ENCODE results near the gene HPCAL4. TPM values are rescaled to one million over a fixed set of nuclear protein-coding genes. Genes with fewer than 3 reads are reported as not detected.

HPCAL4 gene
- total RNA-seq, 6 donors from 2014 or later = under 0.01 to 1.1 (median 0.43) TPM

DNA sequence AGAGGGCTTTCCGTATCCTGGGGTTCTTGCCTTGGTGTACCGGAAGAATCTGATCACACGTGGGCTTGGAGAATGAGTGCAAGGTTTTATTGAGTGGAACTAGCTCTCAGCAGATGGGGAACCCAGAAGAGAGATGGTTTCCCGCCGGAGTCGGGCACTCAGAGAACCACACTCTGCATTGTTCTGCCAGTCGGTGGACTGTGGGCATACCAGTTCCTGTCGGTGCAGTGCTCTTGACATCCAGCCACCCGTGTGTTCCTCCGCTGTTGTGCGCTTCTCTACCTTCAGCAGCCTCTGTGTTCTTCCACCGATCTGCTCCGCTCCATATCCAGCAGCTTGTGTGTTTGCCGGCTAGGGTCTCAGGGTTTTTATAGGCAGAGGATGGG is 36.7 kb upstream of the HPCAL4 start:
- Histone ChIP-seq H3K27me3 (peaks cover 0 to 5% (median 0%) of the 10 kb centered on the region in 4 donors), H3K4me1 (no peaks in the 10 kb centered on the region), H3K36me3 (no peaks in the 10 kb centered on the region), H3K9me3 (no peaks in the 10 kb centered on the region), H3K4me3 (no peak overlapping the region), H3K27ac (no peak overlapping the region)
- no peak for ATAC-seq (ENCODE audit: low FRiP score in 2 of 2)
- DNase-seq = no peak
- WGBS, 2 donors = 51 to 68% methylated on average over 14 of the region's 14 CpGs
- TF ChIP-seq, protein P1, sequence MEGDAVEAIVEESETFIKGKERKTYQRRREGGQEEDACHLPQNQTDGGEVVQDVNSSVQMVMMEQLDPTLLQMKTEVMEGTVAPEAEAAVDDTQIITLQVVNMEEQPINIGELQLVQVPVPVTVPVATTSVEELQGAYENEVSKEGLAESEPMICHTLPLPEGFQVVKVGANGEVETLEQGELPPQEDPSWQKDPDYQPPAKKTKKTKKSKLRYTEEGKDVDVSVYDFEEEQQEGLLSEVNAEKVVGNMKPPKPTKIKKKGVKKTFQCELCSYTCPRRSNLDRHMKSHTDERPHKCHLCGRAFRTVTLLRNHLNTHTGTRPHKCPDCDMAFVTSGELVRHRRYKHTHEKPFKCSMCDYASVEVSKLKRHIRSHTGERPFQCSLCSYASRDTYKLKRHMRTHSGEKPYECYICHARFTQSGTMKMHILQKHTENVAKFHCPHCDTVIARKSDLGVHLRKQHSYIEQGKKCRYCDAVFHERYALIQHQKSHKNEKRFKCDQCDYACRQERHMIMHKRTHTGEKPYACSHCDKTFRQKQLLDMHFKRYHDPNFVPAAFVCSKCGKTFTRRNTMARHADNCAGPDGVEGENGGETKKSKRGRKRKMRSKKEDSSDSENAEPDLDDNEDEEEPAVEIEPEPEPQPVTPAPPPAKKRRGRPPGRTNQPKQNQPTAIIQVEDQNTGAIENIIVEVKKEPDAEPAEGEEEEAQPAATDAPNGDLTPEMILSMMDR (IDR thresholded peaks at IDR 0.05) = no peak
- TF ChIP-seq POLR2A (IDR thresholded peaks at IDR 0.05) (no peak), POLR2AphosphoS5 (IDR thresholded peaks at IDR 0.05) (no peak), EP300 (IDR thresholded peaks at IDR 0.05) (no peak)

DNA sequence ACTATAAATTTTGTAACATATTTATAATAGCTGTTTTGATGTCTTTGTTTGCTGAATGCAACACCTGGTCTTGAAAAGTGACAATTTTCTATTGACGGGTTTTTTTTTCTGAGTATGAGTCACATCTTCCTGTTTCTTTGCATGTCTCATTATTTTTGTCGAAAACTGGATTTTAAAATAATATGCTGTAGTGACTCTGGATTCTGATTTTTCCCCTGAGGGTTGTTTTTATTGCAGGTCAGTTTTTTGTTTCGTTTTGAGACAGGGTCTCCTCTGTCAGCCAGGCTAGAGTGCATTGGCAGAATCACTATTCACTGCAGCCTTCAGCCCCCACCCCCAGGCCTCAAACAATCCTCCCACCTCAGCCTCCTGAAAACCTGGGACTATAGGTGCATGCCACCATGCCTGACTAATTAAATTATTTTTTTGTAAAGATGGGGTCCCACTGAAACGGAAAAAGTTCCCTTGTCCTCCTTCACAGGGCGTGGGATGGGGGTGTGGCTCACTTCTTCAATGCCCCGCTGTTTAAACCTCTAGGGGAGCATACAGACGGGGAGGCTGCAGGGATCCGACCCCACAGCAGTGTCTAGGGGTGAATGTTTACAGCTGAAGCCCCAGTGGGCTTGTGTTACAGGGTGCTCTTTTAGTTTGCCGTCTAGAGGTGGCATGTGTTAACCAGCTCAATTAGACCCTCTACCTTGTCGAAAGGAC is 36.1 kb upstream of the HPCAL4 start:
- TF ChIP-seq EP300 (IDR thresholded peaks at IDR 0.05) (no peak), POLR2A (IDR thresholded peaks at IDR 0.05) (no peak), POLR2AphosphoS5 (IDR thresholded peaks at IDR 0.05) (no peak)
- TF ChIP-seq, protein P1 (IDR thresholded peaks at IDR 0.05) = no peak
- H3K27me3 ChIP-seq = peaks cover 0 to 5% (median 0%) of the 10 kb centered on the region in 4 donors
- H3K4me3 ChIP-seq = no peak overlapping the region
- no peaks in the 10 kb centered on the region for H3K9me3 ChIP-seq
- ATAC-seq (ENCODE audit: low FRiP score in 2 of 2) (no peak), DNase-seq (no peak)
- H3K4me1 ChIP-seq = no peaks in the 10 kb centered on the region
- no peaks in the 10 kb centered on the region for H3K36me3 ChIP-seq
- 45 to 49% methylated on average over 10 of the region's 10 CpGs for WGBS, 2 donors
- no peak overlapping the region for H3K27ac ChIP-seq

DNA sequence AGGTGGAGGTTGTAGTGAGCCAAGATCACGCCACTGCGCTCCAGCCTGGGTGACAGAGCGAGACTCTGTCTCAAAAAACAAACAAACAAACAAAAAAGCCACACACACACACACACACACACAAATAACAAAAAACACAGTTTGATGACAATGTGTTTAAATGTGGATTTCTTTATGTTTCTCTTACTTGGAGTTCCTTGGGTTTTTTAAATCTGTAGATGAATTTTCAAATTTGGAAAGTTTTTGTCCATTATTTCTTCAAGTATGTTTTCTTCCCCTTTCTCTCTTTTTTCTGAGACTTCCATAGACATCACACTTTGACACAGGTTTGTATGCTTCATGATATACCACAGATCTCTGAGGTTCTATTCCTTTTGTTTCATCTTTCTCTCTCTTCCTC is 35.4 kb upstream of the HPCAL4 start:
- H3K27me3 ChIP-seq = peaks cover 0 to 5% (median 0%) of the 10 kb centered on the region in 4 donors
- DNase-seq = no peak

DNA sequence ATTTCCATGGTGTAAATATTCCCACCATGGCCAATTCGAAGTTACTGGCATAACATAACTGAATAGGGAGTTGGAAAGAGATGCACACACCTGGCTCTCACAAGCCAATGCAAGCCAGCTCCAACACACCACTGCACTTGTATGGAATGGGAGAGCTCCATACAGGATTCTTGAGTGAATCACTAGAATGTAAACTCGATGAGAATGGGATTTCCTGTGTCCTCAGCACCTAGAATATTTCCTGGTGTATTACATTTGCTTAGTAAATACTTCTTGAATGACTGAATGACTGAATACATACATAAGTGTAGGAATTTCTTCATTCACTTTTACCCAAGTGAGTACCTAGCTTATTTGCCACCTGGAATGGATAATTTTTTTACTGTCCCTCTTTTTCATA is 31.3 kb upstream of the HPCAL4 start:
- TF ChIP-seq POLR2A (IDR thresholded peaks at IDR 0.05) (no peak), EP300 (IDR thresholded peaks at IDR 0.05) (no peak), POLR2AphosphoS5 (IDR thresholded peaks at IDR 0.05) (no peak)
- TF ChIP-seq, protein P1 (IDR thresholded peaks at IDR 0.05) = no peak
- no peak overlapping the region for H3K27ac ChIP-seq
- 17 to 31% methylated on average over 2 of the region's 2 CpGs for WGBS, 2 donors
- DNase-seq (no peak), ATAC-seq (ENCODE audit: low FRiP score in 2 of 2) (no peak)
- H3K4me3 ChIP-seq = no peak overlapping the region
- no peaks in the 10 kb centered on the region for H3K27me3 ChIP-seq
- no peaks in the 10 kb centered on the region for H3K9me3 ChIP-seq
- peaks cover 0 to 2% (median 0%) of the 10 kb centered on the region in 4 donors for H3K4me1 ChIP-seq
- no peaks in the 10 kb centered on the region for H3K36me3 ChIP-seq

More for the DNA sequence above, 35.4 kb upstream of the HPCAL4 start:
- Histone ChIP-seq H3K36me3 (no peaks in the 10 kb centered on the region), H3K4me1 (no peaks in the 10 kb centered on the region), H3K4me3 (no peak overlapping the region), H3K27ac (no peak overlapping the region), H3K9me3 (no peaks in the 10 kb centered on the region)
- ATAC-seq (ENCODE audit: low FRiP score in 2 of 2) = no peak
- TF ChIP-seq, protein P1 (IDR thresholded peaks at IDR 0.05) = no peak
- TF ChIP-seq POLR2AphosphoS5 (IDR thresholded peaks at IDR 0.05) (no peak), POLR2A (IDR thresholded peaks at IDR 0.05) (no peak), EP300 (IDR thresholded peaks at IDR 0.05) (no peak)
- 75 to 79% methylated on average over 3 of the region's 3 CpGs for WGBS, 2 donors

DNA sequence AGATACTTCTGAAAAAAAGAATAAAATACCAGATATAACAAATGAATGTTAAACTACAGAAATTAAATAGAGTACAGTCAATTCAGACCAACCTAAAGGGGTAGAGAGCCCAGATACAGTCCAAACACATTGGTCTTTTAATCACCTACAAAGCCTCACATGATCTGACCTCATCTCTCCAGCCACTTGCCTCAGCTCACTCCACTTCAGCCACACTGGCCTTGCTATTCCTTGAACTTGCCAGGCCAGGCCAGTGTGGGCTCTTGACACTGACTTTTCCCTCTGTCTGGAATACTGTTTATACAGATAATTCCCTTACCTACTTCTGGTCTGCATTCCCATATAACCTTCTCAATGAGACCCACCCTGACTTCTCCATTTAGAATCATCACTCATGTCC is 30.4 kb upstream of the HPCAL4 start:
- Histone ChIP-seq H3K36me3 (no peaks in the 10 kb centered on the region), H3K27ac (no peak overlapping the region), H3K27me3 (no peaks in the 10 kb centered on the region), H3K9me3 (no peaks in the 10 kb centered on the region), H3K4me1 (peaks cover 0 to 2% (median 0%) of the 10 kb centered on the region in 4 donors), H3K4me3 (no peak overlapping the region)
- DNase-seq (no peak), ATAC-seq (ENCODE audit: low FRiP score in 2 of 2) (no peak)
- TF ChIP-seq POLR2A (IDR thresholded peaks at IDR 0.05) = no peak
- TF ChIP-seq, protein P1 (IDR thresholded peaks at IDR 0.05) = no peak
- no peak for TF ChIP-seq POLR2AphosphoS5 (IDR thresholded peaks at IDR 0.05)
- TF ChIP-seq EP300 (IDR thresholded peaks at IDR 0.05) = no peak
